SU-DHL-6 (cell line): ENCODE data around the gene ABHD4.
A peak's percentile ranks its signal among the peaks of the same experiment; 100 is the strongest.

ENCODE experiments used
- H2AFZ ChIP-seq: fragments of 200-600 bp; sonication (generic); 2 replicates; pipeline ENCODE4 v1.6.1; 2014; ENCODE audit warnings: low read depth, mild to moderate bottlenecking, moderate library complexity, mixed read lengths, antibody characterized with exemption, low read length; ENCODE audit not compliant: severe bottlenecking
- H3F3A ChIP-seq: fragments of 200-600 bp; shearing (Covaris generic); 2 replicates; pipeline ENCODE4 v1.6.0; 2016; ENCODE audit warnings: antibody characterized with exemption, mild to moderate bottlenecking; ENCODE audit not compliant: insufficient read depth
- H3K27ac ChIP-seq: fragments of 200-600 bp; sonication (generic); 2 replicates; pipeline ENCODE4 v1.5.1; 2016; ENCODE audit warnings: low read depth, mild to moderate bottlenecking, low read length, moderate library complexity, mixed read lengths
- H3K27me3 ChIP-seq: fragments of 200-600 bp; sonication (generic), shearing (Covaris generic); 2 replicates; pipeline ENCODE4 v1.6.0; 2014; ENCODE audit warnings: mild to moderate bottlenecking, low read length
- H3K36me3 ChIP-seq: fragments of 200-600 bp; sonication (generic); 2 replicates; pipeline ENCODE4 v1.6.1; 2014; ENCODE audit warnings: mild to moderate bottlenecking, low read length, mixed read lengths
- H3K4me2 ChIP-seq: fragments of 300-600, 200-600 bp; shearing (Covaris generic), sonication (generic); 2 replicates; pipeline ENCODE4 v1.6.0; 2014; ENCODE audit warnings: low read length, low read depth, mild to moderate bottlenecking; ENCODE audit not compliant: poor library complexity, severe bottlenecking
- H3K4me3 ChIP-seq: fragments of 200-600 bp; sonication (generic); 2 replicates; pipeline ENCODE4 v1.5.1; 2014; ENCODE audit warnings: antibody characterized with exemption, low read length, mild to moderate bottlenecking, mixed read lengths; ENCODE audit not compliant: insufficient read depth, poor library complexity, severe bottlenecking
- H3K79me2 ChIP-seq: fragments of 200-600 bp; sonication (generic); 2 replicates; pipeline ENCODE4 v1.6.1; 2014; ENCODE audit warnings: mild to moderate bottlenecking, low read length, moderate library complexity; ENCODE audit not compliant: insufficient read depth
- H3K9ac ChIP-seq: fragments of 200-600 bp; sonication (generic); 2 replicates; pipeline ENCODE4 v1.7.0; 2014; ENCODE audit warnings: mild to moderate bottlenecking, low read length
- H3K9me2 ChIP-seq: fragments of 200-600 bp; sonication (generic); replicated peaks from 2 replicates; pipeline ENCODE4 v1.6.1; 2014; ENCODE audit warnings: low read length; ENCODE audit not compliant: insufficient read depth
- H3K9me3 ChIP-seq: fragments of 200-600 bp; sonication (generic); 2 replicates; pipeline ENCODE4 v1.6.1; 2014; ENCODE audit warnings: low read length, mixed read lengths; ENCODE audit not compliant: insufficient read depth
- H4K20me1 ChIP-seq: fragments of 200-600 bp; sonication (generic); 2 replicates; pipeline ENCODE4 v1.6.1; 2014; ENCODE audit warnings: low read depth, mild to moderate bottlenecking, antibody characterized with exemption, low read length, moderate library complexity, mixed read lengths
- EZH2phosphoT487 ChIP-seq: fragments of 200-600 bp; sonication (generic), shearing (Covaris generic); conservative IDR thresholded peaks from 2 replicates; pipeline ENCODE4 v1.6.1; 2018; ENCODE audit warnings: mild to moderate bottlenecking, antibody characterized with exemption, low read length, moderate library complexity, mixed read lengths
- TF ChIP-seq, protein P1 (sequence below): fragments of 200-600 bp; sonication (generic); IDR thresholded peaks from one replicate; pipeline ENCODE4 v1.5.1; 2017; ENCODE audit warnings: antibody characterized with exemption, mild to moderate bottlenecking, low read length, moderate library complexity; ENCODE audit not compliant: insufficient read depth, poor library complexity, severe bottlenecking

ABHD4 gene

DNA sequence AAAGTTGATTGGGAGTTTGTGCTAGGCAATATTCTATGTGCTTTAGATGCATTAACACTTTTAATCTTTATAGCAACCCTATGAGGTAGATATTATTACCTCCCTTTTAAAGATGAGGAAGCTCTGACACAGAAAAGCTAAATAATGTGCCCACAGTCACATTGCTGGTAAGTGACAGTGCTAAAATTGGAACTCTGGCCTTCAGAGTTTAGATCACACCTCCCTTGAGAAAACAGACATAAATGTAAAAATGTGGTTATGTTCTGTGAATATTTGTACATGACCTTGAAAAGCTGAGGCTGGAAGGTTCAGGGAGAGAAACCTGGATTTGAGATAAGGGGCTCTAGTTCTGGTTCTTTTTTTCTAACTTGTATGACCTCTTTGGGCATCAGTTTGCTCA, 1.9 kb downstream of the ABHD4 start:
- H4K20me1 ChIP-seq: no peaks in the 10 kb centered on the region
- no peaks in the 10 kb centered on the region for H3F3A ChIP-seq
- H3K79me2 ChIP-seq: no peaks in the 10 kb centered on the region
- H3K27me3 ChIP-seq: no peaks in the 10 kb centered on the region
- no peak overlapping the region for H3K4me3 ChIP-seq
- no peak overlapping the region; the same call in 1 of the 2 replicates for H3K9ac ChIP-seq
- no peaks in the 10 kb centered on the region for H3K9me3 ChIP-seq
- H3K9me2 ChIP-seq: no peaks in the 10 kb centered on the region
- no peak for TF ChIP-seq EZH2phosphoT487
- TF ChIP-seq, protein P1, sequence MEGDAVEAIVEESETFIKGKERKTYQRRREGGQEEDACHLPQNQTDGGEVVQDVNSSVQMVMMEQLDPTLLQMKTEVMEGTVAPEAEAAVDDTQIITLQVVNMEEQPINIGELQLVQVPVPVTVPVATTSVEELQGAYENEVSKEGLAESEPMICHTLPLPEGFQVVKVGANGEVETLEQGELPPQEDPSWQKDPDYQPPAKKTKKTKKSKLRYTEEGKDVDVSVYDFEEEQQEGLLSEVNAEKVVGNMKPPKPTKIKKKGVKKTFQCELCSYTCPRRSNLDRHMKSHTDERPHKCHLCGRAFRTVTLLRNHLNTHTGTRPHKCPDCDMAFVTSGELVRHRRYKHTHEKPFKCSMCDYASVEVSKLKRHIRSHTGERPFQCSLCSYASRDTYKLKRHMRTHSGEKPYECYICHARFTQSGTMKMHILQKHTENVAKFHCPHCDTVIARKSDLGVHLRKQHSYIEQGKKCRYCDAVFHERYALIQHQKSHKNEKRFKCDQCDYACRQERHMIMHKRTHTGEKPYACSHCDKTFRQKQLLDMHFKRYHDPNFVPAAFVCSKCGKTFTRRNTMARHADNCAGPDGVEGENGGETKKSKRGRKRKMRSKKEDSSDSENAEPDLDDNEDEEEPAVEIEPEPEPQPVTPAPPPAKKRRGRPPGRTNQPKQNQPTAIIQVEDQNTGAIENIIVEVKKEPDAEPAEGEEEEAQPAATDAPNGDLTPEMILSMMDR: no peak
- no peak overlapping the region for H2AFZ ChIP-seq
- H3K27ac ChIP-seq: no peak overlapping the region
- H3K4me2 ChIP-seq: peak overlapping the region; percentile 90
- H3K36me3 ChIP-seq: no peaks in the 10 kb centered on the region

DNA sequence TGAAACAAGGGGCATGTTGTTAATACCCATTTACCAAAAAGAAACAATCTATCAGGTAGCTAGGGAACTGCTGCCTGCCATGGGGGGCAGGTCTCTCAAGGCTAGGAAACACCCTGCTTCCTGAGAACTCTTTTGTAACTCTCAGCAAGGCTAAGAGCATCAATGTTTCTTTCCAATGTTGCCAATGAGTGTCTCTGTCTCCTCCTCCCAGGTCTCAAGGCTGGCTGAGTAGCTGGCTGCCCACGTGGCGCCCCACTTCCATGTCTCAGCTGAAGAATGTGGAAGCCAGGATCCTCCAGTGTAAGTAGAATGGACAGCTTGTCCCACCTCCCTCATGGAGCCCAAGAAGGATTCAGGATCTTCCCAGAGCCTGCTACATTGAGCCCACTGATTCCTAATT, 3.4 kb downstream of the ABHD4 start:
- Histone ChIP-seq H3K27ac (no peak overlapping the region), H3K79me2 (no peaks in the 10 kb centered on the region), H3K9me2 (no peaks in the 10 kb centered on the region), H3K36me3 (no peaks in the 10 kb centered on the region), H2AFZ (no peak overlapping the region), H3K4me2 (no peak overlapping the region), H3K9me3 (no peaks in the 10 kb centered on the region), H3K4me3 (no peak overlapping the region), H3F3A (no peaks in the 10 kb centered on the region), H3K9ac (no peak overlapping the region), H4K20me1 (no peaks in the 10 kb centered on the region), H3K27me3 (no peaks in the 10 kb centered on the region)
- TF ChIP-seq, protein P1: no peak
- no peak for TF ChIP-seq EZH2phosphoT487

DNA sequence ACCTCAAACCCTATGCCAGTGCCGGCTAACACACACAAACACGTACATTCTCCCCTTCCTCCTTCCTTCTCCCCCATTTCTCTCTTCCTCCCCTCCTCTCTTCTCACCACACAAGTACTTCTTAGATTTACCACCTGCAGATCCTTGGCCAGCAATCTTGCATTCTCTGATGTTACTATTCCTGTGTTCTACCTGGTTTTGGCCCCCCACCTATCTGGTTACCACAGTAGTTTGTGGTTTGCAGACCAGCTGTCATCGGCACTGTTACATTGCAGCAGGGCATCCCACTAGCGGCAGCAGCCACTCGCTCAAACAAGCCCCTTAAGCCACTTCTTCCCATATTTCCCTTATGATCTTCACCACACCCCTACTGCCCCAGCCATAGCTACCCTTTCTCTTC, 3.9 kb downstream of the ABHD4 start:
- no peak overlapping the region for H2AFZ ChIP-seq
- no peak overlapping the region for H3K4me2 ChIP-seq
- H3K27me3 ChIP-seq: no peaks in the 10 kb centered on the region
- no peaks in the 10 kb centered on the region for H3K79me2 ChIP-seq
- H3K27ac ChIP-seq: no peak overlapping the region
- H3K9me2 ChIP-seq: no peaks in the 10 kb centered on the region
- no peak for TF ChIP-seq EZH2phosphoT487
- TF ChIP-seq, protein P1: no peak
- no peaks in the 10 kb centered on the region for H3K36me3 ChIP-seq
- no peak overlapping the region for H3K9ac ChIP-seq
- H4K20me1 ChIP-seq: no peaks in the 10 kb centered on the region
- H3K9me3 ChIP-seq: no peaks in the 10 kb centered on the region
- H3F3A ChIP-seq: no peaks in the 10 kb centered on the region
- H3K4me3 ChIP-seq: no peak overlapping the region
